A549 (cell line): ENCODE measurements around the gene UNC5A. TPM values are rescaled to one million over a fixed set of nuclear protein-coding genes. Genes with fewer than 3 reads are reported as not detected.

Experiments used
- ATAC-seq, 2 experiments: fragments of 200-7000 bp in 1 of 2; fragments of >200 bp in 1 of 2; cut with Nextera tagmentation in 1 of 2; cut with Tn5 transposase in 1 of 2; 3 replicates each; pipeline versions ENCODE4 v1.8.0 to v1.9.1; 2018 to 2020; ENCODE audit warnings: mild to moderate bottlenecking in 1 of 2, moderate library complexity in 1 of 2
- CTCF ChIA-PET: fragments of 300-600 bp; sonication (Branson Sonifier 250); formaldehyde crosslinking; extraction: SDS; loops from one replicate; lab custom pipeline; 2021; ENCODE audit warnings: antibody characterized with exemption, inconsistent platforms; lab: Yijun Ruan, JAX
- POLR2A ChIA-PET: fragments of 350-600 bp; formaldehyde crosslinking; extraction: SDS; loops from one replicate; lab custom pipeline; 2021; ENCODE audit warnings: antibody characterized with exemption, inconsistent platforms; lab: Yijun Ruan, JAX
- DNase-seq, 2 experiments: peaks; one replicate each; pipeline versions ENCODE4 v3.0.0 to v3.0.0-alpha.2; 2011 to 2016; ENCODE audit warnings: low read depth in 1 of 2, low spot score in 1 of 2
- FAIRE-seq: peaks from 2 replicates; lab custom pipeline; 2011; peaks lifted over from hg19 to GRCh38; lab: Jason Lieb, UNC
- H3K27ac ChIP-seq, 2 experiments: fragments of >200 bp; sonication (Bioruptor Twin); formaldehyde crosslinking; 3 replicates each; pipeline ENCODE4 v1.5.1; 2016 to 2017
- H3K4me1 ChIP-seq: fragments of >200 bp; sonication (Bioruptor Twin); formaldehyde crosslinking; 3 replicates; pipeline ENCODE4 v1.6.1; 2016
- H3K4me2 ChIP-seq: fragments of >200 bp; sonication (Bioruptor Twin); formaldehyde crosslinking; 3 replicates; pipeline ENCODE4 v1.6.1; 2016
- H3K4me3 ChIP-seq: fragments of >200 bp; sonication (Bioruptor Twin); formaldehyde crosslinking; 3 replicates; pipeline ENCODE4 v1.5.1; 2016
- H3K9me3 ChIP-seq: fragments of >200 bp; sonication (Bioruptor Twin); formaldehyde crosslinking; 3 replicates; pipeline ENCODE4 v1.6.1; 2016
- CBX8 ChIP-seq: fragments of 200-600 bp; sonication (generic); IDR thresholded peaks from 2 replicates; pipeline ENCODE4 v1.6.1; 2016
- CEBPB ChIP-seq, 2 experiments: fragments of >200 bp in 1 of 2; sonication (Bioruptor Twin) in 1 of 2; formaldehyde crosslinking in 1 of 2; IDR thresholded peaks; 2 replicates each; pipeline ENCODE4 v1.6.1; 2012 to 2016
- CHD4 ChIP-seq: fragments of 200-600 bp; sonication (generic); IDR thresholded peaks from 2 replicates; pipeline ENCODE4 v1.6.1; 2016; ENCODE audit warnings: antibody characterized with exemption, mild to moderate bottlenecking, borderline replicate concordance
- E2F6 ChIP-seq: IDR thresholded peaks from 2 replicates; pipeline ENCODE4 v1.6.1; 2012; ENCODE audit warnings: low read depth, borderline replicate concordance
- EP300 ChIP-seq, 2 experiments: fragments of >200 bp; sonication (Bioruptor Twin); formaldehyde crosslinking; IDR thresholded peaks; 2 replicates in 1 of 2; 3 replicates in 1 of 2; pipeline ENCODE4 v1.6.1; 2016 to 2017
- ESRRA ChIP-seq: fragments of 150-350 bp; IDR thresholded peaks from 2 replicates; pipeline ENCODE4 v1.6.1; 2014; ENCODE audit warnings: mild to moderate bottlenecking, low read length, borderline replicate concordance
- FOSB ChIP-seq: fragments of 250-450 bp; sonication (Bioruptor Pico); IDR thresholded peaks from 2 replicates; pipeline ENCODE4 v1.5.0; 2020; ENCODE audit warnings: mild to moderate bottlenecking, moderate library complexity
- FOSL2 ChIP-seq, 2 experiments: fragments of 450-650 bp in 1 of 2; fragments of >200 bp in 1 of 2; sonication (Bioruptor Twin) in 1 of 2; formaldehyde crosslinking; IDR thresholded peaks; 2 replicates each; pipeline versions ENCODE4 v1.5.0 to v1.6.1; 2016 to 2020; ENCODE audit warnings: mild to moderate bottlenecking in 1 of 2, moderate library complexity in 1 of 2
- FOXS1 ChIP-seq: fragments of 250-450 bp; sonication (Bioruptor Pico); IDR thresholded peaks from 2 replicates; pipeline ENCODE4 v1.5.0; 2020; ENCODE audit warnings: mild to moderate bottlenecking, moderate library complexity
- GATA3 ChIP-seq: IDR thresholded peaks from 2 replicates; pipeline ENCODE4 v1.6.1; 2012; ENCODE audit warnings: borderline replicate concordance
- HEYL ChIP-seq: fragments of 250-450 bp; sonication (Bioruptor Pico); IDR thresholded peaks from 2 replicates; pipeline ENCODE4 v1.8.0; 2021; ENCODE audit warnings: mild to moderate bottlenecking, moderate library complexity
- HMGXB4 ChIP-seq: fragments of 250-450 bp; sonication (Bioruptor Pico); IDR thresholded peaks from 2 replicates; pipeline ENCODE4 v1.5.0; 2021; ENCODE audit warnings: mild to moderate bottlenecking, moderate library complexity, borderline replicate concordance
- JUN ChIP-seq, 2 experiments: fragments of >200 bp; sonication (Bioruptor Twin); formaldehyde crosslinking; IDR thresholded peaks; 2 replicates in 1 of 2; 3 replicates in 1 of 2; pipeline ENCODE4 v1.6.1; 2016 to 2017
- JUNB ChIP-seq: fragments of >200 bp; sonication (Bioruptor Twin); formaldehyde crosslinking; IDR thresholded peaks from 2 replicates; pipeline ENCODE4 v1.6.1; 2016
- KDM1A ChIP-seq: fragments of 200-600 bp; sonication (generic); IDR thresholded peaks from 2 replicates; pipeline ENCODE4 v1.6.1; 2016; ENCODE audit warnings: low read depth, mild to moderate bottlenecking
- NFE2L2 ChIP-seq: fragments of 150-350 bp; conservative IDR thresholded peaks from 2 replicates; pipeline ENCODE4 v1.6.1; 2014; ENCODE audit warnings: low read length
- NPAS2 ChIP-seq: fragments of 250-450 bp; sonication (Bioruptor Pico); IDR thresholded peaks from 2 replicates; pipeline ENCODE4 v1.8.0; 2022; ENCODE audit warnings: mild to moderate bottlenecking, moderate library complexity, borderline replicate concordance
- NR3C1 ChIP-seq: fragments of >200 bp; sonication (Bioruptor Twin); formaldehyde crosslinking; IDR thresholded peaks from 3 replicates; pipeline ENCODE4 v1.6.1; 2017
- PBX3 ChIP-seq: IDR thresholded peaks from 2 replicates; pipeline ENCODE4 v1.6.1; 2012
- PHF8 ChIP-seq: fragments of 200-600 bp; sonication (generic); IDR thresholded peaks from 2 replicates; pipeline ENCODE4 v1.6.1; 2016; ENCODE audit warnings: low read depth, mild to moderate bottlenecking, antibody characterized with exemption, moderate library complexity, borderline replicate concordance
- POLR2AphosphoS2 ChIP-seq: conservative IDR thresholded peaks from 2 replicates; pipeline ENCODE4 v1.6.1; 2012; ENCODE audit warnings: low read length, improper control_type of control experiment, inconsistent platforms
- RAD21 ChIP-seq, 2 experiments: fragments of >200 bp in 1 of 2; sonication (Bioruptor Twin) in 1 of 2; formaldehyde crosslinking in 1 of 2; IDR thresholded peaks in 1 of 2; conservative IDR thresholded peaks in 1 of 2; 2 replicates in 1 of 2; 3 replicates in 1 of 2; pipeline ENCODE4 v1.6.1; 2012 to 2018; ENCODE audit warnings: inconsistent platforms in 1 of 2
- TFCP2L1 ChIP-seq: fragments of 250-450 bp; sonication (Bioruptor Pico); IDR thresholded peaks from 2 replicates; pipeline ENCODE4 v1.5.0; 2021; ENCODE audit warnings: mild to moderate bottlenecking
- TP53 ChIP-seq: fragments of 250-450 bp; sonication (Bioruptor Pico); IDR thresholded peaks from 2 replicates; pipeline ENCODE4 v1.5.0; 2021; ENCODE audit warnings: mild to moderate bottlenecking, moderate library complexity
- ZC3H11A ChIP-seq: fragments of 450-650 bp; IDR thresholded peaks from 2 replicates; pipeline ENCODE4 v1.6.1; 2014; ENCODE audit warnings: antibody characterized with exemption, mild to moderate bottlenecking
- ZFP36 ChIP-seq: fragments of 450-650 bp; IDR thresholded peaks from 2 replicates; pipeline ENCODE4 v1.6.1; 2014; ENCODE audit warnings: borderline replicate concordance; ENCODE audit not compliant: partially characterized antibody
- ZNF302 ChIP-seq: fragments of 250-450 bp; sonication (Bioruptor Pico); IDR thresholded peaks from 2 replicates; pipeline ENCODE4 v1.9.0; 2021; ENCODE audit warnings: inconsistent platforms, mild to moderate bottlenecking, moderate library complexity
- WGBS: methylation state at CpG from one replicate; pipeline ENCODE4 v1.1.6; 2017; ENCODE audit errors: missing lambda C conversion rate; 5-methylcytosine and 5-hydroxymethylcytosine counted together
- polyA plus RNA-seq, 4 experiments: library from polyadenylated mRNA; depleted of rRNA in 3 of 4; stranded (reverse); fragments of >200 nt; fragmentation: RNase III in 1 of 4; extraction: RNeasy Plus Mini Kit Qiagen cat#74134 plus additional on column Dnase treatment in 1 of 4; gene quantifications; 2 replicates in 3 of 4; 3 replicates in 1 of 4; pipeline ENCODE4 v1.2.3, GENCODE V29; 2011 to 2017

The UNC5A gene
- polyA plus RNA-seq, 2 of the 4 experiments (the other 2 are of a cell fraction), result 0.03 to 0.14 TPM

- ATAC-seq (no peak), FAIRE-seq (no peak)
- no peaks in the 10 kb centered on the region for H3K4me1 ChIP-seq
- no peak for TF ChIP-seq TP53
- TF ChIP-seq GATA3, result no peak
- TF ChIP-seq NR3C1, result no peak
- TF ChIP-seq CBX8, result no peak
- no peak for TF ChIP-seq CHD4
- no peak for TF ChIP-seq JUN (IDR thresholded peaks at IDR 0.05)
- TF ChIP-seq, all 56 proteins: peak for 0
- no peak overlapping the region for H3K27ac ChIP-seq
- no peak for DNase-seq
- H3K4me2 ChIP-seq, result no peak overlapping the region
- no peaks in the 10 kb centered on the region for H3K9me3 ChIP-seq
- no peak overlapping the region for H3K4me3 ChIP-seq
- ChIA-PET CTCF (interaction anchor here (0.9 to 2.0 kb wide), 4 partner anchors 22 to 178 kb away, joined by 3 to 7 read pairs (median 4); no protein-coding TSS in a partner anchor), POLR2A (no interaction called here)
- 2% methylated on average over 3 of the region's 3 CpGs for WGBS
Measured at GRCh38 chr5:176835918-176836317, 25.6 kb downstream of the UNC5A start.

GRCh38 chr5:176836811-176837706 is 26.7 kb downstream of the UNC5A start:
- no peaks in the 10 kb centered on the region for H3K4me1 ChIP-seq
- ChIA-PET CTCF (interaction anchor here (1.0 to 2.0 kb wide), 5 partner anchors 23 to 180 kb away, joined by 3 to 7 read pairs (median 4); no protein-coding TSS in a partner anchor), POLR2A (no interaction called here)
- no peaks in the 10 kb centered on the region for H3K9me3 ChIP-seq
- TF ChIP-seq FOXS1 (CRISPR knock-in tag) (no peak), TFCP2L1 (CRISPR knock-in tag) (no peak), KDM1A (no peak), JUNB (no peak), PHF8 (no peak), FOSL2 (IDR thresholded peaks at IDR 0.05) (no peak), FOSL2 (CRISPR knock-in tag; IDR thresholded peaks at IDR 0.05) (no peak), GATA3 (no peak), ZNF302 (CRISPR knock-in tag) (no peak), POLR2AphosphoS2 (no peak), NPAS2 (CRISPR knock-in tag) (no peak), HMGXB4 (CRISPR knock-in tag) (no peak)
- H3K27ac ChIP-seq, result no peak overlapping the region
- FAIRE-seq (no peak), DNase-seq (no peak), ATAC-seq (no peak; a peak in 2 of 6 replicates)
- H3K4me3 ChIP-seq, result no peak overlapping the region
- WGBS, result 20% methylated on average over 13 of the region's 15 CpGs
- H3K4me2 ChIP-seq, result no peak overlapping the region

- no peak overlapping the region for H3K27ac ChIP-seq
- FAIRE-seq, result no peak
- TF ChIP-seq FOSB (CRISPR knock-in tag) (peak; percentile 65; the same call in 1 of the 2 replicates), HEYL (CRISPR knock-in tag) (peak; percentile 88), CEBPB (IDR thresholded peaks at IDR 0.05) (peak in 1 of 2 experiments; percentile 17; a peak in 1 of 4 replicates), KDM1A (no peak), CHD4 (no peak), NFE2L2 (no peak), ZC3H11A (no peak), E2F6 (no peak), ESRRA (no peak), EP300 (IDR thresholded peaks at IDR 0.05) (no peak), HMGXB4 (CRISPR knock-in tag) (no peak), PHF8 (no peak), ZFP36 (no peak), ZNF302 (CRISPR knock-in tag) (peak; percentile 92), PBX3 (no peak), RAD21 (conservative IDR thresholded peaks at IDR 0.05 in 1 of 2, IDR thresholded peaks at IDR 0.05 in 1 of 2) (0 out of 5 replicates have a peak, but pooled peaks of 1 of the 2 experiments have one; percentile 15), JUNB (no peak)
Measured at GRCh38 chr5:176837707-176838115, 27.4 kb downstream of the UNC5A start.

More at GRCh38 chr5:176837707-176838115, 27.4 kb downstream of the UNC5A start:
- POLR2A ChIA-PET, result no interaction called here
- ATAC-seq (peak; percentile 85 to 95), DNase-seq (peak; percentile 64 to 83)
- H3K9me3 ChIP-seq, result no peaks in the 10 kb centered on the region
- WGBS, result 6% methylated on average over 16 of the region's 16 CpGs
- H3K4me3 ChIP-seq, result no peak overlapping the region
- CTCF ChIA-PET, result interaction anchor here (1.2 to 2.0 kb wide), 3 partner anchors 137 to 180 kb away, joined by 3 to 7 read pairs (median 4); no protein-coding TSS in a partner anchor
- no peak overlapping the region for H3K4me2 ChIP-seq
- H3K4me1 ChIP-seq, result no peaks in the 10 kb centered on the region
